GM19238 (cell line): ENCODE measurements around the gene AMOTL2.
A peak's percentile ranks its signal among the peaks of the same experiment; 100 is the strongest.

Experiments
- DNase-seq: peaks from one replicate; pipeline ENCODE4 v3.0.0; 2011; ENCODE audit warnings: low spot score; ENCODE audit not compliant: insufficient read length

The AMOTL2 gene

GRCh38 chr3:134317106-134317947 lies 56.9 kb downstream of the AMOTL2 start:
- no peak for DNase-seq

- DNase-seq, result no peak
Observed at GRCh38 chr3:134315286-134316106, 58.8 kb downstream of the AMOTL2 start.

DNA sequence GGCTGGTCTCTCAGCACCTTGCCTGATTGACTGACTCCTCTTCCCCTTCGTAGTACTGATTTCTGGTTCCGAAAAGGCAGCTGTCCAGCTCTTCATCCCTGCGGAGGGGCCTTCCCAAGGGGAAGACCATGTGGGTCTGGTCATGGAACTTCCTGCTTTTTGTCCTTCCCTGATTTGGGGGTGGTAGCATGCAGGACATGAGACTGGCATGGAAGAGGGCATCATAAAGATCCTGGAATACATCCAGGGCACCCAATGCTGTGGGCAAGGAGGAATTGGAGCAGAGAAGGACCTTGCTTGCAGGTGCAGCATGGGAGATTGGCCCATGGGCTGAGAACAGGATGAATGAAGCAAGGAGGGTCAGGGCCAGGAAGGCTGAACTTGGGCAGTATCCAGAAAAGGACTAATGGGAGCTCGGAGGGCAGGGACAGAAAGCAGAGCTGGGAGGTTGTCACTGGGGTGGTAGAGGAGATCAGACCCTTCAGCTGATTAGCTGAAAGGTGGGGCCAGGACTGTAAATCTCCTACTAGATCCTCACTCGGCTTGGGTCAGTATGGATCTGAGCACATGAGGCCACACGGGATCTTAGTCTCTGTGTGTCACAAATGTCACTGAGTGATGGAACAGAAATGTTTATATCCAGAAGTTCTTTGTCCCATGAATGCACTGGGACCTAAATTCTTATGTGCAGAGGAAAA lies 59.5 kb downstream of the AMOTL2 start:
- DNase-seq, result no peak

DNA sequence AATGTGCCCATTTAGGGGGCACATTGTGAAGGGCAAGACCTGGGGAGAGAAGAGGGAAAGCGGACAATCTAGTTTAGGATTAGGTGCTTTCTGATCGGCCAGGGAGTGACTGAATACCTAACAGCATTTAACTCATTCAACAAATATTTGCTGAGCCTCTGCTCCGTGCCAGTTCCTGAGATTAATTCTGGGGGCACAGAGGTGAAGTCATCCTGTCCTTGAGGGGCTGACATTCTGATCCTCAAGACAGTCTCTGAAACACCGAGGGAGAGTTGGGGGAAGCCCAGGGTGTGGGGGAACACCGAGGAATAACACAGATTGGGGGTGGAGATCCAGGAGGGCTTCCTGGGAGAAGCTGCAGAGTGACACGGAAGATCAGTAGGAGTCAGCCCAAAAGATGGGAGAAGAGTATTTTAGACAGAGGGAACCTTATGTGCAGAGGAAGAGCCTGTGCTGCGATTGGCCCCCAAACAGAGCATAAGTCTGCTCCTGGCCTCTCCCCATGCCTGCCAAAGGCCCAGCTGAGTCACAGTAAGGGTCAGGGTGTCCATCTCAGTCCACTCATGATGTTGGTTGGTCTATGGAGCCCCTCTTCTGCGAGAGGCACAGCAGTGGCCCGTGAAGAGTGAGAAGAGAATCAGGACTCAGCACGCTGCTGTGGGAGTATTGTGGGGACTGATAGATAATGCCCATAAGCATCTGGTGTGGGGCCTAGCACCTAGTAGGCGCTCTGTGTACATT lies 60.2 kb downstream of the AMOTL2 start:
- no peak for DNase-seq

DNA sequence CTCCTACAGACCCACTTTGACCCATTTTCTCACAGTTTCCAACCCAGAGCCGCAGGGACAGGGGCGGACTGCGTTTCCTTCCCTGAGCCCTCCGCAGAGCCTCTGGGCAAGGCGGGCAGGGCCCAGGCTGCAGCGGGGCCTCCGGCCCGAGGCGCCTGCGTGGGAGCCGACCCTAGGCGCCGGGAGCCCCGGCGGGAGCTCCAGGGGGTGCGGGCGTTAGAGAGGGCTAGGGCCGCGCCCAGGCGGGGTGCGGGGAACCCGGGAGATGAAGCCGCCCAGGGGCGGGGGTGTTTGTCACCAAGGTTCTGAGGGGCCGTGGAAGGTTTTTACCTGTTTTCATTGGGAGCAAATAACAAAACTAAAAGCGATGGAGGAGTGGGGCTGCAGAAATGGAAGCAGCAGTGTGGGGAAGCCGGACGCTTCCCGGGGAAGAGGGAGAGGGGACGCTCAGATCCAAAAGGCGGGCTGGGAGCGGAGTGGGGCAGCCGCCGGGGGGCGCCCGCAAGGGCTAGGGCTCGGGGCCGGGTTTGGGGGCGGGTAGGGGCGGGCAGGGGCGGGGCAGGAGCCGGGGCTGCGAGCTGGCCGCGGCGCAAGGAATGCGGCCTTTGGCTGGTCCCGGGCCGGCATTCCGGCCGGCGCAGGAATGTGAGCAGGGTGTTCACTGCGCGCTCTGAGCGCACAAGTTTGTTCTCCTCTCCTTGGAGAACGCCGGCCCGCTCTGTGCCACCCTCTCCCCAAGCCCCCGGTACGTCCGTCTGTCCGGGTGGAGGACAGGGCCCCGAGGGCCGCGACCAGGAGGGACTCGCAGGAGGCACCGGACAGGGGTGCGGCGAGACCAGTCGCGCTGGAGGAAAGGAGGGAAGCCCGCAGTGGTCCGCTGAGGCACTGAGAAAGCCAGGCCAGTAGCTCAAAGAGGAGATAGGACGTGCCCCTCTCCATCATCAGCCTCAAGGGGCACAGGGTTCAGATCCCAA lies 61.1 kb downstream of the AMOTL2 start:
- no peak for DNase-seq

DNA sequence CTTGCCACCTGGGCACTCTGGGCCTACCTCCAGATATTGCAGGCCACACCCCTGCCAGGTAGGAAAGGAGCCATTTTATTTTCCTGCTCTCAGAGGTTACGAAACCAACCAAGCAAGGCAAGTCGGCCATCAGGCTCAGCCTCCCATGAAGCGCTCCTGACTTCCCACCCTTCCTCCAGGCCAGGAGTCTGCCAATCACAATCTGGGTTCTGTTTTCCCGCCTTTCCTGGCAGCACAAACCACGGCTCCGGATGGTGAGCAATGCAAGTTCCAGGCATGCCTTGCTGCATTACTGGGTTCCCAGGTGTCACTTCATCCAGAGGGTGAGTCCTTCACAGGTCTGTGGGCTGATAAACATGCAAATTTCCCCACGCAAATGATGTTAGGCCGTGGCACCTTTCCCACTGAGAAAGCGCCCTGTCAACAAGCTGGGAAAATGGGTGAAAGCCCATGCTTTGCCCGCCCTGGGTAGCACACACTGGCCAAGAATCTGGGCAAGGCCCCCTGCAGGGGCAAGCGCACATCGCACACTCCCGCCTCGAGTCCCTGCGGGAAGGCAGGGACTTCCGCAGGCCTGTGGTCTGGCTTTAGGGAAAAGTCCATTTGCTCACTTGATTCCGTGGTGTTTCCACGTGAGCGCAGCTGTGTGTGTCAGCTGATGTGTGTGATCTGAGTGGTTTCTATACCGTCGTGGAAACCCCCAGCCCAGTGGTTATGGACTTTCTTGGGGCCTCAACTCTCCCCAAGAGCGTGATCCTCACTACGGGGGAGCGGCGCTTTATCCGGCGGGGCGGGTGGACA lies 62.0 kb downstream of the AMOTL2 start:
- no peak for DNase-seq

- no peak for DNase-seq
Observed at GRCh38 chr3:134311693-134312071, 62.6 kb downstream of the AMOTL2 start.

DNA sequence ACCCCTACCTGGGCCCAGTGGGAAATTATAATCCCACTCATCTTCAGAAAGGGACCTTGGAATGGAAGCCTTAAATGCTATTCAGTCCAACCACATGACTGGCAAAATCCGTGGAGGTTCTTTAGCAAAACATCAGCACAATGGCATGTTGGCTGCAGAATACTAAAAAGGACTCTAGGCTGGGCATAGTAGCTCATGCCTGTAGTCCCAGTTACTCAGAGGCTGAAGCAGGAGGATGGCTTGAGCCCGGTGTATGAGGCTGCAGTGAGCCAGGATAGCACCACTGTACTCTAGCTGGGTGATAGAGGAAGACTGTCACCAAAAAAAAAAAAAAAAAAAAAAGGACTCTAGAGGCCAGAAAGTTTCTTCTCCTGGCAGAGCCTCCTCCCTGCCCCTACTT lies 63.0 kb downstream of the AMOTL2 start:
- no peak for DNase-seq

- no peak for DNase-seq
Observed at GRCh38 chr3:134309987-134310700, 64.1 kb downstream of the AMOTL2 start.

DNA sequence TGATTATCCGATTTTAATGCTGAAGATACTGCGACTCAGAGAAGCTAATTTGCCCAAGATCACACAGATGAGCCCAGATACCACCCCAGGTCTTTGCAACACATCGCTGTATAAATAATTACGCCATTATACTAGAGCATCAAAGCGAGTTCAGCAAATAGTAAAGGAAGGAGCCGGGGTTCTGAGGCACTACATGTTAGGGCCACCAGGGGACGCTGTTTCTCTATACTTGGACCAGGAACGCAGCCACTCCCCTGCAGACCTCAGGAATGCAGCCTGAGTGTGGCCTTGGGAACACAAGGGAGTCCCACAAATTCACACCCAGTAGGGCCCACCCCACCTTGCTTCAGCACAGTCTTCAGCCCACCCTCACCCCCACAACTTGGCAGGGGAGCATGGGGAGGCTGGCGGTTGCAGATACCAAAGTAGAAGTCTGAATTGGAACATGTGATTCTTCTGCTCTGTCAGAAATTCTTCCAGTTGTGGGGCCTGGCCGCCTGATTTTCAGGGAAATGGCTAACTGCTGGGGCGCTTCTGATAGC lies 65.8 kb downstream of the AMOTL2 start:
- peak; percentile 62 for DNase-seq

DNA sequence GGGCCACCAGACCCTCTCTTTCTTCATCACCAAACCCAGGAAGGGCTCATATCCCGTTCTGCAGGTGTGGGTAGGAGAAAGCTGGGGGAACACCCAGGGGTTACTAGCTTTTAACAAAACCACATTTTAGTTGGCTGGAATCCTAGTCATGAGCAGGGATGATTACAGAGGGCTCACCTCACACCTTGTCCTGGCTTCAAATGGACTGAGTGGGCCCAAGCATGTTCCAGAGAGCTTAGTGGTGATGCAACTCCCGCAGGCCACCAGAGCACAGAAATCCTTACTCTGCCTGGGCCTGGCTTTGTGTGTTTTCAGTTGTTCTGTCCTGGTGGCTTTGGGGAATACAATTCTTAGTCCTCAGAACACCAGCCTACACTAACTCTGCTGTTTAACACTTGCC lies 66.8 kb downstream of the AMOTL2 start:
- no peak for DNase-seq

- no peak for DNase-seq
Observed at GRCh38 chr3:134306320-134306719, 67.9 kb downstream of the AMOTL2 start.
